A673 (cell line): ENCODE results near the gene XPOT. TPM values are rescaled to one million over a fixed set of nuclear protein-coding genes. Genes with fewer than 3 reads are reported as not detected.

Experiments used
- BruUV-seq: library from RNA; stranded (reverse); fragments of 400-500 nt; replicated peaks from 2 replicates; lab custom pipeline; 2021; lab: Mats Ljungman, UMichigan
- CTCF ChIA-PET: fragments of 300-600 bp; sonication (Branson Sonifier 250); formaldehyde crosslinking; loops from one replicate; lab custom pipeline; 2022; ENCODE audit warnings: antibody characterized with exemption; lab: Charles Lee
- POLR2A ChIA-PET: fragments of 300-600 bp; sonication (Branson Sonifier 250); formaldehyde crosslinking; loops from one replicate; lab custom pipeline; 2022; ENCODE audit warnings: antibody characterized with exemption; ENCODE audit not compliant: low non-redundant PET; lab: Charles Lee
- DNase-seq: peaks from one replicate; pipeline ENCODE4 v3.0.0-alpha.2; 2015; ENCODE audit warnings: low spot score
- H3K27ac ChIP-seq: fragments of 200-600 bp; sonication (generic); 2 replicates; pipeline ENCODE4 v1.5.1; 2016; ENCODE audit warnings: mixed run types, low read depth, mild to moderate bottlenecking, mixed read lengths, antibody characterized with exemption, low read length; ENCODE audit not compliant: poor library complexity, severe bottlenecking
- H3K27me3 ChIP-seq: fragments of 200-600 bp; sonication (generic); replicated peaks from 2 replicates; pipeline ENCODE4 v1.6.1; 2017; ENCODE audit warnings: mixed run types, low read depth, mild to moderate bottlenecking, mixed read lengths, antibody characterized with exemption, low read length; ENCODE audit not compliant: insufficient read depth, poor library complexity
- H3K36me3 ChIP-seq: fragments of 200-600 bp; sonication (generic); 2 replicates; pipeline ENCODE4 v1.6.1; 2016; ENCODE audit warnings: mixed run types, mild to moderate bottlenecking, mixed read lengths, antibody characterized with exemption, low read length; ENCODE audit not compliant: insufficient read depth, poor library complexity, severe bottlenecking
- H3K4me1 ChIP-seq: fragments of 200-600 bp; sonication (generic); 2 replicates; pipeline ENCODE4 v1.6.1; 2017; ENCODE audit warnings: mixed run types, mild to moderate bottlenecking, mixed read lengths, antibody characterized with exemption, low read length; ENCODE audit not compliant: insufficient read depth, poor library complexity, severe bottlenecking
- H3K4me3 ChIP-seq: fragments of 200-600 bp; sonication (generic); 2 replicates; pipeline ENCODE4 v1.5.1; 2016; ENCODE audit warnings: low read depth, mixed run types, mild to moderate bottlenecking, mixed read lengths, low read length; ENCODE audit not compliant: poor library complexity, severe bottlenecking
- H3K9me3 ChIP-seq: fragments of 200-600 bp; sonication (generic); 2 replicates; pipeline ENCODE4 v1.6.1; 2016; ENCODE audit warnings: mixed run types, low read depth, mild to moderate bottlenecking, mixed read lengths, antibody characterized with exemption, low read length; ENCODE audit not compliant: poor library complexity, severe bottlenecking
- EZH2 ChIP-seq: fragments of 200-600 bp; sonication (generic); IDR thresholded peaks from 2 replicates; pipeline ENCODE4 v1.6.1; 2017; ENCODE audit warnings: borderline replicate concordance, low read depth, mild to moderate bottlenecking, mixed read lengths, antibody characterized with exemption, low read length; ENCODE audit not compliant: poor library complexity, severe bottlenecking
- intact Hi-C: fragments of 100-400 bp; cut with micrococcal nuclease; formaldehyde crosslinking; loops from one replicate; pipeline ENCODE4 v1.10.0; 2022; ENCODE audit not compliant: unreplicated experiment
- total RNA-seq: library from RNA; stranded (reverse); gene quantifications from 2 replicates; pipeline ENCODE4 v1.2.3, GENCODE V29; 2021
- TF ChIP-seq, protein P1 (sequence below): fragments of 300-800, 200-600 bp; sonication (generic); conservative IDR thresholded peaks from 2 replicates; pipeline ENCODE4 v1.5.1; 2017; ENCODE audit warnings: low read depth, mild to moderate bottlenecking, antibody characterized with exemption, low read length, moderate library complexity, mixed read lengths

XPOT gene
- total RNA-seq, 1 experiment from 2014 or later = 192 TPM

- POLR2A ChIA-PET = no interaction called here
- H3K4me1 ChIP-seq = no peaks in the 10 kb centered on the region
- no TSS peak for BruUV-seq
- H3K36me3 ChIP-seq = peaks cover 66% of the 10 kb centered on the region
- CTCF ChIA-PET = no interaction called here
- intact Hi-C loops = no loop called here
- H3K9me3 ChIP-seq = no peaks in the 10 kb centered on the region
- H3K4me3 ChIP-seq = no peak overlapping the region
- no peaks in the 10 kb centered on the region for H3K27me3 ChIP-seq
- TF ChIP-seq, protein P1, sequence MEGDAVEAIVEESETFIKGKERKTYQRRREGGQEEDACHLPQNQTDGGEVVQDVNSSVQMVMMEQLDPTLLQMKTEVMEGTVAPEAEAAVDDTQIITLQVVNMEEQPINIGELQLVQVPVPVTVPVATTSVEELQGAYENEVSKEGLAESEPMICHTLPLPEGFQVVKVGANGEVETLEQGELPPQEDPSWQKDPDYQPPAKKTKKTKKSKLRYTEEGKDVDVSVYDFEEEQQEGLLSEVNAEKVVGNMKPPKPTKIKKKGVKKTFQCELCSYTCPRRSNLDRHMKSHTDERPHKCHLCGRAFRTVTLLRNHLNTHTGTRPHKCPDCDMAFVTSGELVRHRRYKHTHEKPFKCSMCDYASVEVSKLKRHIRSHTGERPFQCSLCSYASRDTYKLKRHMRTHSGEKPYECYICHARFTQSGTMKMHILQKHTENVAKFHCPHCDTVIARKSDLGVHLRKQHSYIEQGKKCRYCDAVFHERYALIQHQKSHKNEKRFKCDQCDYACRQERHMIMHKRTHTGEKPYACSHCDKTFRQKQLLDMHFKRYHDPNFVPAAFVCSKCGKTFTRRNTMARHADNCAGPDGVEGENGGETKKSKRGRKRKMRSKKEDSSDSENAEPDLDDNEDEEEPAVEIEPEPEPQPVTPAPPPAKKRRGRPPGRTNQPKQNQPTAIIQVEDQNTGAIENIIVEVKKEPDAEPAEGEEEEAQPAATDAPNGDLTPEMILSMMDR = no peak
- TF ChIP-seq EZH2 = no peak
- no peak overlapping the region for H3K27ac ChIP-seq
- DNase-seq = no peak
These were observed 82.5 kb downstream of the XPOT start for GRCh38 chr12:64486657-64487056.

- ChIA-PET POLR2A (no interaction called here), CTCF (no interaction called here)
- TF ChIP-seq, protein P1 = no peak
- TF ChIP-seq EZH2 = no peak
- intact Hi-C loops = no loop called here
- no peaks in the 10 kb centered on the region for H3K9me3 ChIP-seq
- no TSS peak for BruUV-seq
- H3K36me3 ChIP-seq = peaks cover 75% of the 10 kb centered on the region
- no peak overlapping the region for H3K27ac ChIP-seq
- H3K4me1 ChIP-seq = no peaks in the 10 kb centered on the region
- no peaks in the 10 kb centered on the region for H3K27me3 ChIP-seq
- DNase-seq = no peak
- no peak overlapping the region for H3K4me3 ChIP-seq
These were observed 87.5 kb downstream of the XPOT start for GRCh38 chr12:64491718-64492117.

GRCh38 chr12:64493513-64493912, 89.3 kb downstream of the XPOT start:
- no peak for TF ChIP-seq EZH2
- TF ChIP-seq, protein P1 = no peak
- Histone ChIP-seq H3K27me3 (no peaks in the 10 kb centered on the region), H3K4me3 (no peak overlapping the region), H3K9me3 (no peaks in the 10 kb centered on the region), H3K27ac (no peak overlapping the region), H3K36me3 (peaks cover 83% of the 10 kb centered on the region), H3K4me1 (no peaks in the 10 kb centered on the region)
- ChIA-PET POLR2A (no interaction called here), CTCF (no interaction called here)
- BruUV-seq = no TSS peak
- DNase-seq = no peak
- intact Hi-C loops = no loop called here
